ENCODE results near the gene DGKZ. TPM values are rescaled to one million over a fixed set of nuclear protein-coding genes. Genes with fewer than 3 reads are reported as not detected.

DGKZ gene
- total and polyA plus RNA-seq, 12 donors: 12.4 to 160 (median 44.0) TPM

GRCh38 chr11:46339816-46340215 is 7.4 kb upstream of the DGKZ start:
- no peaks in the 10 kb centered on the region for H3K27me3 ChIP-seq
- intact Hi-C loops (cut with DNase I): no loop called here
- H3K36me3 ChIP-seq (replicated peaks in 1 of 2): no peaks in the 10 kb centered on the region
- 72 to 84% (median 75%) methylated on average over 2 of the region's 2 CpGs for WGBS, 4 donors
- TF ChIP-seq, protein P1, sequence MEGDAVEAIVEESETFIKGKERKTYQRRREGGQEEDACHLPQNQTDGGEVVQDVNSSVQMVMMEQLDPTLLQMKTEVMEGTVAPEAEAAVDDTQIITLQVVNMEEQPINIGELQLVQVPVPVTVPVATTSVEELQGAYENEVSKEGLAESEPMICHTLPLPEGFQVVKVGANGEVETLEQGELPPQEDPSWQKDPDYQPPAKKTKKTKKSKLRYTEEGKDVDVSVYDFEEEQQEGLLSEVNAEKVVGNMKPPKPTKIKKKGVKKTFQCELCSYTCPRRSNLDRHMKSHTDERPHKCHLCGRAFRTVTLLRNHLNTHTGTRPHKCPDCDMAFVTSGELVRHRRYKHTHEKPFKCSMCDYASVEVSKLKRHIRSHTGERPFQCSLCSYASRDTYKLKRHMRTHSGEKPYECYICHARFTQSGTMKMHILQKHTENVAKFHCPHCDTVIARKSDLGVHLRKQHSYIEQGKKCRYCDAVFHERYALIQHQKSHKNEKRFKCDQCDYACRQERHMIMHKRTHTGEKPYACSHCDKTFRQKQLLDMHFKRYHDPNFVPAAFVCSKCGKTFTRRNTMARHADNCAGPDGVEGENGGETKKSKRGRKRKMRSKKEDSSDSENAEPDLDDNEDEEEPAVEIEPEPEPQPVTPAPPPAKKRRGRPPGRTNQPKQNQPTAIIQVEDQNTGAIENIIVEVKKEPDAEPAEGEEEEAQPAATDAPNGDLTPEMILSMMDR (IDR thresholded peaks at IDR 0.05): no peak
- no peak for TF ChIP-seq POLR2A (IDR thresholded peaks at IDR 0.05)
- H3K9me3 ChIP-seq (replicated peaks in 1 of 3): no peaks in the 10 kb centered on the region
- no peak overlapping the region for H3K4me3 ChIP-seq
- DNase-seq: peak in 2 of 7 donors; percentile 69 to 76
- H3K4me1 ChIP-seq (replicated peaks in 1 of 2): peaks cover 0 to 23% of the 10 kb centered on the region in 2 donors
- peak overlapping the region in 2 of 5 donors; percentile 53 to 70 for H3K27ac ChIP-seq

- 87 to 92% (median 90%) methylated on average over 3 of the region's 3 CpGs for WGBS, 4 donors
- H3K9me3 ChIP-seq (replicated peaks in 1 of 3): no peaks in the 10 kb centered on the region
- no peak for DNase-seq
- no peak overlapping the region for H3K4me3 ChIP-seq
- intact Hi-C loops (cut with DNase I): no loop called here
- H3K4me1 ChIP-seq (replicated peaks in 1 of 2): peaks cover 0 to 23% of the 10 kb centered on the region in 2 donors
- no peak overlapping the region for H3K27ac ChIP-seq
- TF ChIP-seq, protein P1 (IDR thresholded peaks at IDR 0.05): no peak
- no peak for TF ChIP-seq POLR2A (IDR thresholded peaks at IDR 0.05)
- no peaks in the 10 kb centered on the region for H3K36me3 ChIP-seq (replicated peaks in 1 of 2)
- H3K27me3 ChIP-seq: no peaks in the 10 kb centered on the region
Measured at GRCh38 chr11:46341454-46341853, 5.8 kb upstream of the DGKZ start.

- Histone ChIP-seq H3K27ac (peak overlapping the region in 2 of 5 donors; percentile 45 to 62), H3K36me3 (replicated peaks in 1 of 2) (no peaks in the 10 kb centered on the region), H3K4me3 (no peak overlapping the region), H3K27me3 (no peaks in the 10 kb centered on the region), H3K4me1 (replicated peaks in 1 of 2) (peaks cover 0 to 27% of the 10 kb centered on the region in 2 donors), H3K9me3 (replicated peaks in 1 of 3) (no peaks in the 10 kb centered on the region)
- no peak for TF ChIP-seq POLR2A (IDR thresholded peaks at IDR 0.05)
- TF ChIP-seq, protein P1 (IDR thresholded peaks at IDR 0.05): no peak
- 54 to 72% (median 66%) methylated on average over 4 to 5 of the region's 5 CpGs for whole genome bisulfite sequencing, 4 donors
- DNase-seq: peak in 2 of 7 donors; percentile 32 to 52
- intact Hi-C loops (cut with DNase I): no loop called here
Measured at GRCh38 chr11:46342239-46342638, 5.0 kb upstream of the DGKZ start.

DNA sequence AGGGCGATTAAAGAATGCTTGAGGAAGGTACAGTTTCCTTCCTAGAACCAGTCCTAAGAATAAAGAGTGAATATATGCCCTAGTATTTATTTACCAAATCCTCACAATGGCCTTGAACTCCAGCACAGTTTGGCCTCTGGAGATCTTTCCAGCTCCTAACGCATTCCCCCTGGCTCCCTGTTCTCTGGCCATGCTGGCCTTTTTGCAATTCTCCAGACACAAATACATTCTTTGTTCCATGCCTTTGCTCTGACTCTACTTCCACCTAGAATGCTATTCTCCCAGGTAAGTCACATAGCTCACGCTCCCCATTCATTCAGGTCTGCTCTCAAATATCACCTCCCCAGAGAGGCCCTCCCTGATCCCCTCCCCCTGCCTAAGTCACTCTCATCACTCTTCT is 3.7 kb upstream of the DGKZ start:
- no peak overlapping the region for H3K27ac ChIP-seq
- H3K4me3 ChIP-seq: no peak overlapping the region
- no peaks in the 10 kb centered on the region for H3K27me3 ChIP-seq
- no peak for DNase-seq
- H3K9me3 ChIP-seq (replicated peaks in 1 of 3): no peaks in the 10 kb centered on the region
- H3K36me3 ChIP-seq (replicated peaks in 1 of 2): no peaks in the 10 kb centered on the region
- intact Hi-C loops (cut with DNase I): no loop called here
- WGBS, 4 donors: 66 to 81% (median 80%) methylated on average over 3 of the region's 3 CpGs
- peaks cover 7 to 34% of the 10 kb centered on the region in 2 donors for H3K4me1 ChIP-seq (replicated peaks in 1 of 2)
- TF ChIP-seq, protein P1 (IDR thresholded peaks at IDR 0.05): no peak
- no peak for TF ChIP-seq POLR2A (IDR thresholded peaks at IDR 0.05)
